ENCODE data around the gene OPN4. TPM values are rescaled to one million over a fixed set of nuclear protein-coding genes. Genes with fewer than 3 reads are reported as not detected.

The OPN4 gene
- polyA plus RNA-seq, 2 of the 4 experiments (the other 2 are of a cell fraction): not detected

GRCh38 chr10:86652361-86653202, 1.8 kb upstream of the OPN4 start:
- no peak for DNase-seq (ENCODE audit: low read depth in 1 of 2, low spot score in 1 of 2)
- WGBS (ENCODE audit: missing lambda C conversion rate): 55% methylated on average over 10 of the region's 14 CpGs
- POLR2A ChIA-PET: no interaction called here
- TF ChIP-seq FOSL2 (IDR thresholded peaks at IDR 0.05): no peak
- no peak for TF ChIP-seq FOSL2 (CRISPR knock-in tag; IDR thresholded peaks at IDR 0.05)
- TF ChIP-seq BHLHE40 (IDR thresholded peaks at IDR 0.05; ENCODE audit: low read depth, low read length): no peak
- no peak for TF ChIP-seq KDM1A (IDR thresholded peaks at IDR 0.05; ENCODE audit: low read depth)
- no peak for TF ChIP-seq SMC3 (IDR thresholded peaks at IDR 0.05)
- H3K4me3 ChIP-seq: no peak overlapping the region
- no peak for FAIRE-seq
- H3K4me1 ChIP-seq: peaks cover 24% of the 10 kb centered on the region
- H3K4me2 ChIP-seq: no peak overlapping the region
- no peaks in the 10 kb centered on the region for H3K9me3 ChIP-seq
- H3K27ac ChIP-seq: no peak overlapping the region
- CTCF ChIA-PET: interaction anchor here (1.0 kb wide), 1 partner anchor 32 kb away, joined by 4 read pairs; no protein-coding TSS in a partner anchor
- no peak for ATAC-seq

GRCh38 chr10:86653379-86653778, 968 bp upstream of the OPN4 start:
- CTCF ChIA-PET: interaction anchor here (1.1 kb wide), 1 partner anchor 34 kb away, joined by 3 read pairs; no protein-coding TSS in a partner anchor
- no peaks in the 10 kb centered on the region for H3K9me3 ChIP-seq
- H3K27ac ChIP-seq: no peak overlapping the region

More at GRCh38 chr10:86653379-86653778, 968 bp upstream of the OPN4 start:
- FAIRE-seq: no peak
- ATAC-seq: no peak
- Histone ChIP-seq H3K4me3 (no peak overlapping the region), H3K4me2 (no peak overlapping the region), H3K4me1 (peaks cover 16% of the 10 kb centered on the region)
- no peak for TF ChIP-seq HOXB13 (CRISPR knock-in tag; IDR thresholded peaks at IDR 0.05; ENCODE audit: low read depth)
- no peak for TF ChIP-seq FOSB (CRISPR knock-in tag; IDR thresholded peaks at IDR 0.05)
- TF ChIP-seq HDAC2 (IDR thresholded peaks at IDR 0.05): no peak
- TF ChIP-seq MYC (IDR thresholded peaks at IDR 0.05; ENCODE audit: borderline replicate concordance, low read length): no peak
- no peak for TF ChIP-seq KDM1A (IDR thresholded peaks at IDR 0.05; ENCODE audit: low read depth)
- TF ChIP-seq JUNB (IDR thresholded peaks at IDR 0.05): no peak
- no peak for TF ChIP-seq FOXS1 (CRISPR knock-in tag; IDR thresholded peaks at IDR 0.05)
- TF ChIP-seq BCL3 (IDR thresholded peaks at IDR 0.05): no peak
- no peak for TF ChIP-seq RARB (CRISPR knock-in tag; IDR thresholded peaks at IDR 0.05)
- no peak for TF ChIP-seq RAD21 (conservative IDR thresholded peaks at IDR 0.05 in 1 of 2, IDR thresholded peaks at IDR 0.05 in 1 of 2)
- TF ChIP-seq REST (IDR thresholded peaks at IDR 0.05): no peak
- TF ChIP-seq CEBPB (IDR thresholded peaks at IDR 0.05): no peak
- TF ChIP-seq GATA3 (IDR thresholded peaks at IDR 0.05; ENCODE audit: borderline replicate concordance): no peak
- TF ChIP-seq NFE2L2 (conservative IDR thresholded peaks at IDR 0.05; ENCODE audit: low read length): no peak
- TF ChIP-seq RNF2 (IDR thresholded peaks at IDR 0.05; ENCODE audit: borderline replicate concordance, low read depth): no peak
- TF ChIP-seq EHMT2 (IDR thresholded peaks at IDR 0.05; ENCODE audit: low read depth): no peak
- TF ChIP-seq ESRRA (IDR thresholded peaks at IDR 0.05; ENCODE audit: borderline replicate concordance, low read length): no peak
- TF ChIP-seq ZSCAN20 (CRISPR knock-in tag; IDR thresholded peaks at IDR 0.05): no peak
- no peak for DNase-seq (ENCODE audit: low read depth in 1 of 2, low spot score in 1 of 2)
- POLR2A ChIA-PET: no interaction called here
- WGBS (ENCODE audit: missing lambda C conversion rate): 91% methylated on average over 3 of the region's 3 CpGs

Data from A549 (cell line).